GM04504 (cell line): ENCODE data around the gene SYNE2.
"Not testable (repeated sequence)": the region's sequence is repeated elsewhere in the genome, so short reads cannot be mapped to it uniquely, and the experiment has no call there.

Source experiments
- DNase-seq: peaks from one replicate; pipeline ENCODE4 v3.0.0-alpha.2; 2012; ENCODE audit warnings: low read depth

SYNE2 gene

GRCh38 chr14:64037869-64038745 is 185.3 kb downstream of the SYNE2 start:
- DNase-seq, result not testable (repeated sequence)

GRCh38 chr14:64038841-64039542 is 186.2 kb downstream of the SYNE2 start:
- DNase-seq, result peak; percentile 11

GRCh38 chr14:64040044-64040443 is 187.2 kb downstream of the SYNE2 start:
- no peak for DNase-seq

- DNase-seq, result not testable (repeated sequence)
Measured at GRCh38 chr14:64043296-64043695, 190.5 kb downstream of the SYNE2 start.

GRCh38 chr14:64045091-64045490 is 192.3 kb downstream of the SYNE2 start:
- DNase-seq, result no peak

- no peak for DNase-seq
Measured at GRCh38 chr14:64049616-64050381, 197.0 kb downstream of the SYNE2 start.

- no peak for DNase-seq
Measured at GRCh38 chr14:64053694-64054669, 201.2 kb downstream of the SYNE2 start.

GRCh38 chr14:64059454-64060198 is 206.8 kb downstream of the SYNE2 start:
- DNase-seq, result no peak

GRCh38 chr14:64060199-64060545 is 207.4 kb downstream of the SYNE2 start:
- DNase-seq, result no peak

- DNase-seq, result no peak
Measured at GRCh38 chr14:64060648-64061096, 207.9 kb downstream of the SYNE2 start.

- DNase-seq, result no peak
Measured at GRCh38 chr14:64061115-64061514, 208.3 kb downstream of the SYNE2 start.

GRCh38 chr14:64061706-64062105 is 208.9 kb downstream of the SYNE2 start:
- no peak for DNase-seq

- DNase-seq, result no peak
Measured at GRCh38 chr14:64062381-64063115, 209.7 kb downstream of the SYNE2 start.

- DNase-seq, result no peak
Measured at GRCh38 chr14:64064447-64064846, 211.6 kb downstream of the SYNE2 start.

GRCh38 chr14:64069634-64070359 is 217.0 kb downstream of the SYNE2 start:
- DNase-seq, result no peak

GRCh38 chr14:64074961-64075612 is 222.3 kb downstream of the SYNE2 start:
- DNase-seq, result no peak

- DNase-seq, result no peak
Measured at GRCh38 chr14:64075613-64076005, 222.8 kb downstream of the SYNE2 start.

GRCh38 chr14:64080452-64080851 is 227.6 kb downstream of the SYNE2 start:
- no peak for DNase-seq
